HG02938 (cell line): ENCODE data around the gene ARL15.

Source experiments
- ATAC-seq: cut with Tn5 transposase; IDR thresholded peaks from one replicate; pipeline ENCODE4 v1.9.1; 2021; ENCODE audit warnings: mild to moderate bottlenecking, moderate library complexity; ENCODE audit not compliant: unreplicated experiment

The ARL15 gene

DNA sequence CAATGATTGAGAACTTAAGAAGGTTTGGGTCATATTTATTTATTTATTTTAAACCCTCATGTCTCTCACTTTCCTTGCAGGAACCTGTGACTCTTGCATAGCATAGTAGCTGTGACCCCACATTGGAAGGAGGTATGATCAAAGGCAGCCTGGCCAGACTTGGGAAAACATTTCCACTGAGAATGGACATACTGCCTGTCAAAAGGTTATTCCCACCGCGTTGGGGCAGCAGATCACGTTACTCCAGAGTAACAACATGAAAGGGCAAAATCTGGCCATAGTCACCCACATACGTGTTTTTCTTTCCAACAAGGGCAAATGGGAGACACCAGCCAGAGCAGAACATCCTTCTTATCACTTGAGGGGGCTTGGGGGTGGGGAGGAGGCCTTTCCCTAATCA lies 95.7 kb downstream of the ARL15 start:
- ATAC-seq: no peak

- ATAC-seq: no peak
These were observed 98.0 kb downstream of the ARL15 start for GRCh38 chr5:54212331-54212730.

- no peak for ATAC-seq
These were observed 98.5 kb downstream of the ARL15 start for GRCh38 chr5:54211912-54212311.

DNA sequence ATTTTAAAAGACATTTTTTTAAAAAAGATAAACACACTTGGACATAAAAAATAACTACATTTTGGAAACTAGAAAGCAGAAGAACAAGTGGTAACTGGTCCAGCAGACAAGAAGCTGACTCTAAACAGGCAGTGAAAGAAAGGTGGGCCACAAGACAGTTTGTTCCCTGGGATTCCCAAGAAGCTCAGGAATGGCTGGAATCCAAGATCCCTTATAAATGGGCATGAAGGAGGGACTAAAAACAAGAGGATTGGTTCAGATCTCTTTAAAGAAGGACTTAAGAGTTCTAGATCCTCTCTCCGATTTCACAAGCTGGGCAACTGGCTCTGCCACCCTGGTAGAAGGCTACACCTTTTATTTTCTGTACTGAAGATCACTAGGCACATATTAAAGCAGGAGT lies 102.8 kb downstream of the ARL15 start:
- ATAC-seq: no peak

DNA sequence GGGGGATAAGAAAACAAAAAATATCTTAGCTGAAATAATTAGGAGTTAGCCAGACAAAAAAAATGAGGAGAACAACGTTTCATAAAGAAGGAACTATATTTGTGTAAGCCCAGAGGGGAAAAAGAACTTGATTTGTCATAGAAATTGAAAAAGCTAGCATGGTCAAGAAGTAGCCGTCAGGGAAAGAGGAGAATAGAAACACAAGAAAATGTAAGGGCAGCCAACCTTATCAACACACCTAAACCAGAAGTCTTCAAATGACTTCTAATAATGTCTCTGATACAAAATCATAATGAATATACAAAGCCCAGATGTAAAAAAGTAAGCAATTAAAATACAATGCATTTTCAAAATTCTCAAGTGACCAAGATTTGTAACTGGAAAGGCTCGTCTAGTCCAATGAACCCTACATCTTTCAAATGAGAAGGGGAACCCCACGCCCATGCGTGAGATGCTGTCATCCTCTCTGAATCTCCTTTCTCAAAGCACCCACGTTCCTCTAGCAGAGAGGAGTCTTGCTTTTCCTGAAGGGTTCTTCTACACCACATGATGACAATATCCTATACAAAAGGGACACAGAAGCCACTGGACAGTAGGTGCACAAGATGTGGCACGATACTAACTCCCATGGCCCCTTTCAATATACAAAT lies 103.7 kb downstream of the ARL15 start:
- no peak for ATAC-seq

GRCh38 chr5:54205918-54206317 lies 104.5 kb downstream of the ARL15 start:
- no peak for ATAC-seq

DNA sequence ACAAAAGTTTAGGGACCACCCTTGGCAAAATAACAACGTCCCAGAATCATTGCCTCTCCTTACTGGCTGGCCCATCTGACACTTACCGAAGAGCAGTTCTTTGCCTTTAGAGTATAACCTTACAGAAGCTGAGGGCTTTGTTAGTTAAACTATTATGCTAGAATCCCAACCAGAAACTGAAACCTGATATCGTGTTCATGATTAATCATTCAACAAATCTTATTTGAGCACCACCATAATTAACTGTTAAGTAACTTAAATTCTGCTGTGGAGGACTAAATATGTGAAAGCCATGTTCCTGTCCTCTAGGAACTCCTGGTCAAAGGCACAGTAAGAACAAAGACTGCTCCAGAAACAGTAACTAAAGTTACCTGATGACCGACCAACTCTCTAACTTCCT lies 104.9 kb downstream of the ARL15 start:
- ATAC-seq: no peak

GRCh38 chr5:54197018-54197417 lies 113.4 kb downstream of the ARL15 start:
- no peak for ATAC-seq

DNA sequence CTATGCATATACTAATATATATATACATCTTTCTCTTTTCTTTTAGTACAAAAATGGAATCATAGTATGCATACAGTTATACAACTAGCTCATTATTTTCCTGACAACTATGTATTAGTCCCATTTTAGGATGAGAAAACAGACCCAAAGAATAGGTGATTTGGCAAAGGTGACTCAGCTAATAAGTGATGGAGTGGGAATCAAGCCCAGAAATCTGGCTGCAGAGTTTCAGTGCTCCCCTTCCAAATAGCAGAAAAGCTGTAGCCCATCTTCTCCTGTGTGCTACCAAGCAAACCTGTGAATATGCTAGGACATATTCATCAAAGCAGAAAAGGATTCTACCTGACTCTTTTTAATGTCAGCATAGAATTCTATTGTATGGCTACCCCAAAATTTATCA lies 114.7 kb downstream of the ARL15 start:
- no peak for ATAC-seq

DNA sequence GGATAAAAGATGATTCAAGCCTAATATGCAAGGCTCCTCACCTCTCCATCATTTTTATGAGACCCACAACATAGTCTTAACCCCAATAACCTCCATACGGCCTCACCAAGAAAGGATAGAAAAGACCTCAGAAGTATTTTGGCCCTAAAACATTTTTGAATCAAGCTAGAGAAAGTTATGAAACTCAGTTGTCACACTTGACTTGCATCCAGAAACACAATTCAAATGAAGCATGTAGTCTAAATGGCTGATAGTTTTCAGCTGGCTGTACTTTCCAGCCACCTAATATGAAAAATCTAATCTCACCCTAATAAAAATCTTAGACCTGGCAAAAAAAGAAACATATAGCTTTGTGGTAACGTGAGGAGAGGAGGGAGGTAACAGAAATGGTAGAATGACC lies 116.1 kb downstream of the ARL15 start:
- no peak for ATAC-seq

DNA sequence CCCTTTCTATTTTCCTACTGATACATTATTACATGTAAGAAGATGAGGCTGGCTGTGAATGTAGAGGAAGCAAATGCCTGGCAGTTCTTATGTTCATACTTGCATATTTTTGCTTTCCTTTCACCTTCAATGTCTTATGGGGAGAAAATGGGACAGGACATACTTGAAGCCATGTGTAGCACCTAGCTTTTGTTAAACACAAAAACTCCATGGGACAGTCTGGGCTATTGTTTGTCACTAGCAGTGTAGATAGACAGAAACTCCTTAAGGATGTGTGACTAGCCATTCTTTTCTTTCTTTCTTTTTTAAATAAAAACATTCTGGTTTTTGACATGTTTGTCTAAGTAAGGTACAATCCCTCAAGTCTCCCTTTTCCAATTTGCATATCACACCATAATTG lies 122.7 kb downstream of the ARL15 start:
- no peak for ATAC-seq

DNA sequence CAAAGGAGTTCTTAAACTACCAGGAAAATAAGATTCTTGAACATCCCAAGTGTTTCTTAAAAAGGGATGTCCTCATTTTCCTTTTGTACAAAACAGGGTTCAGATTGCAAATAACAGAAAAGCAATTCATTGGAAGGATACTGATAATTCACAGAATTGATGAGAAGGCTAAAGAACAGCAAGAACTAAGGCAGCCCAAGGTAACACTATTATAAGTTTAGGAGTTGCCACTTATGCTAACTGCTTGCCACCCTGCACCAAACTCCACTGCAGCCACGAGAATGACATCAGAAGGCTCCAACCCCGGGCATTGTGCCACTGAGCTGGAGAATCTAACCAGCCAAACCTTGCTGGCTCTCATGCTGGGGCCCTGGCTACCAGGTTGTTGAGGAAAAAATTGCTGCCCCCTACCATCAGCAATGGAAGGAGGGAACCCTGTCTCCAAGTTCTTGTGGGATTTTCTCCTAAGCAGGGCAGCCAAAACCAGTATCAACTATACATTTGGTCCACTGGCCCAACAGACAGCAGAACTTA lies 123.4 kb downstream of the ARL15 start:
- ATAC-seq: no peak

GRCh38 chr5:54186108-54186507 lies 124.3 kb downstream of the ARL15 start:
- no peak for ATAC-seq

DNA sequence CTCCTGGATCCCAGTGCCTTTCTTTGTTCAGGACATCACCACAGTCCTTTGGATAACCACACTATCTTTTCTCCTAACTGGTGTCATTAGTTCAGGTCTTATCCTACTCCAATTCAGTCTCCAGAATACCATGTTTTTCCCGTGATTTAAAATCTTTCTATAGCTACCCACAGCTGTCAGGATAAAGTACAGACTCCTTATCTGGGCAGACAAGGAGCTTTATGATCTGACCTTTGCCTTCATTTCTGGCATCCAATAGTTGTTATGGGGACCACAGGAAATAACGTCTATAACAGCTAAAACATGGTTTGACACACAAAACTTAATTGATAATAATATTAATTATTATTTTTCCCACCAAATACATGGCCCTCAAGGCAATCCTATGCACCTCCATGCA lies 125.6 kb downstream of the ARL15 start:
- no peak for ATAC-seq

DNA sequence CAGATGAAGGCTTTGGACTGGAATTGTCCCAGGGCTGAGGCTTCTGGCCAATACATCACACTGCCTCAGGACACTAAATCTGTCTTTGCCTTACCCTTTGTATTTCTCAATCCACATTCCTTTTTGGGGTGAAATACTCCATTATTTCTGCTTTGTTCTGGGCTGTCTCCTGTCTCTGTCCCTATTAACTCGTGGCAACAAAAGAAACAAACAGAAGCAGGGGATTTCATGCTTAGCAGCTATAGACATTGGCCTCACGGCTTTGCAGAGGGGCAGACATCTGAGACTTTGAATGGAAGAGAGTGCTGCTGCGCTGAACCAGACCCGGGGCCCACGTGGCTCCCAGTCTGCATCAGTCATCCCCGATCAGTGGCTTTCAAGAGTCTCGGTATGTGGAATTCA lies 129.7 kb downstream of the ARL15 start:
- ATAC-seq: no peak

DNA sequence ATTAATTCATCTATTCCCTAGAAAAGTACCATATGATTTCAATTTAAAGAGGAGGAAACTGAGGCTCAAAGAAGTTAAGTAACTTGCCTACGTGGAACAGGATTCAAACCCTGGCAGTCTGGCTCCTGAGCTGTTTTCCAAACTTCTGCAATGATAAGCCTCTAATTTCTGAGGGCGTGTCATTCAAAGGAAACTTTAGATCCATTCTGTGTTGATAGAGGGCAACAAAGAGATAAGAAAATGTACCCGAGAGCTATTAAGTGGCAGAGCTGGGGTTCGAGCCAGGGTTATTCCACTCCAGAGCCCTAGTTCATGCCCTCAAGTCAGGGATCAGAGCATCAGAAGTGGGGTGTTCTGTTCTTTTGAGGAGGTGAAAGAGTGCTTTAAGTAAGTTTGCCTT lies 131.4 kb downstream of the ARL15 start:
- ATAC-seq: no peak

GRCh38 chr5:54178207-54178606 lies 132.2 kb downstream of the ARL15 start:
- no peak for ATAC-seq

DNA sequence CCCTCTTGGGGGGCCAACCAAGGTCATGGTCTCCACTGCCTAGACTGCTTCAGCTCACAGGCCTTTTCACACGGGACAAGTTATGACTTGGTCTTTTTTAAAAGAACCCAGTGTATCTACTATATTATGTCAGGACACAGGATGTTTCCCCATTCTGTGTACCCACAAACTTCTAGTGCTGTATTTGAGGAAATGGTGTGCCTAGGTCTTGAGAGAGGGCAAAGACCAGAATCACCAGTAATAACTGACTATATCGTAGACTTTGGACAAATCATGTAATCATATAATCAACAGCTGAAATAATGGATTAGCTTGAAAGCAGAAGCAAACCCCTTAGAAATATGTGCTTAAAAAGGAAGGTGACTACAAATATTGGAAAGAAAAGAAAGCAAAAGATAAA lies 133.3 kb downstream of the ARL15 start:
- no peak for ATAC-seq

- no peak for ATAC-seq
These were observed 134.1 kb downstream of the ARL15 start for GRCh38 chr5:54176066-54176830.

- no peak for ATAC-seq
These were observed 137.1 kb downstream of the ARL15 start for GRCh38 chr5:54173251-54173650.

DNA sequence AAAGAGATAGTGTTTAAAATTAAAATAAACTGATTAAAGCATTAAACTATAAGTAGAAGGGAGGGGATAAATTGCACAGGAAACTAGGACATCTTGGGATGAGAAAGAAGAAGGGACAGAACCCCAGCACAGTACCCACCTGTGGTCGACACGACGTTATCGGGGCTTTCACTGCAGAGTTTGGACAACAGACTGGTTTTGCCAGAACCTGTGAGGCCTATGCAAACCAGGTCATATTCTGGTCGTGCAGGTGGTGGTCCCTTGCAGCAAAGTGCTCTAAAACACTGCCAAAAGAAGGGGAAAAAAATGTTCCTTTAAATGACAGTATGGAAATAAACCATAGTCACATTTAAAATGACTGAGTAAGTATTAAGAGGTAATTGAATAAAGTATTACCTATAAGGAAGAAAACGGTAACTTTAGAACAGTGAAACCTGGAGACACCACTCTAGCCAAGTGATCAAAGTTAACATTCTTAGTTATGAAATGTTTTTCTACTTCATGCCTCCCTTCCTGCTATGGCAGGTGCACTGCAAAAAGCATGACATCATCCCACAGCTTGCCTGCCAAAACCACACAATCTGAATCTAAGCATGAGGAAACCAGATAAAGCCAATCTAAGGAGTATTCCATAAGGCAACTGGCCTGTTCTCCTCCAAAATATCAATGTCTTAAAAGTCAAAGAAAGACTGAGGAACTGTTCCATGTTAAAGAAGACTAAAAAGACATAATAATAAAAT lies 138.6 kb downstream of the ARL15 start:
- no peak for ATAC-seq

GRCh38 chr5:54165687-54166086 lies 144.7 kb downstream of the ARL15 start:
- ATAC-seq: no peak
